Thyroid gland (tissue), 4 donors: Measurements from ENCODE around the gene CCDC107. TPM values are rescaled to one million over a fixed set of nuclear protein-coding genes. Genes with fewer than 3 reads are reported as not detected.
A peak's percentile ranks its signal among the peaks of the same experiment; 100 is the strongest.

ENCODE experiments used
- DNase-seq, 2 donors: peaks; one replicate each; pipeline ENCODE4 v3.0.0-alpha.2; 2019
- H3K27ac ChIP-seq, 3 donors: fragments of 200-600 bp; sonication (generic); 1 replicate in 2 of 3; 2 replicates in 1 of 3; pipeline ENCODE4 v1.5.1; 2016 to 2019; ENCODE audit warnings: mild to moderate bottlenecking in 1 of 3, moderate library complexity in 1 of 3
- H3K27me3 ChIP-seq: fragments of 200-600 bp; sonication (generic); one replicate; pipeline ENCODE4 v1.5.1; 2019
- H3K36me3 ChIP-seq, 2 donors: fragments of 200-600 bp; sonication (generic); one replicate each; pipeline ENCODE4 v1.5.1; 2016 to 2019
- H3K4me1 ChIP-seq, 2 donors: fragments of 200-600 bp; sonication (generic); one replicate each; pipeline ENCODE4 v1.5.1; 2017 to 2019
- H3K4me3 ChIP-seq, 3 donors: fragments of 200-600 bp; sonication (generic); replicated peaks in 1 of 3; 1 replicate in 2 of 3; 2 replicates in 1 of 3; pipeline ENCODE4 v1.5.1; 2016; ENCODE audit warnings: mild to moderate bottlenecking in 1 of 3
- H3K9me3 ChIP-seq: fragments of 200-600 bp; sonication (generic); one replicate; pipeline ENCODE4 v1.5.1; 2017
- POLR2A ChIP-seq, 2 donors: fragments of 450-650 bp; IDR thresholded peaks; one replicate each; pipeline ENCODE4 v1.6.1; 2017; ENCODE audit warnings: antibody characterized with exemption in 2 of 2, mild to moderate bottlenecking in 2 of 2, moderate library complexity in 1 of 2
- WGBS, 2 donors: methylation state at CpG; one replicate each; pipeline ENCODE4 v1.1.5; 2017; 5-methylcytosine and 5-hydroxymethylcytosine counted together
- intact Hi-C: fragments of 100-400 bp; cut with DNase I; formaldehyde crosslinking; loops from one replicate; pipeline ENCODE4 v1.15.1; 2023
- total RNA-seq, 4 donors: library from RNA; depleted of rRNA; stranded (reverse); fragments of >200 nt; gene quantifications; one replicate each; pipeline ENCODE4 v1.2.3, GENCODE V29; 2016
- TF ChIP-seq, protein P1 (sequence below), 6 experiments: fragments of 200-600 bp in 3 of 6; fragments of 450-650 bp in 3 of 6; sonication (generic) in 3 of 6; IDR thresholded peaks; one replicate each; pipeline ENCODE4 v1.5.1; 2016 to 2019; ENCODE audit warnings: antibody characterized with exemption in 6 of 6, mild to moderate bottlenecking in 2 of 6, inconsistent platforms in 1 of 6, moderate library complexity in 1 of 6

Gene CCDC107
- total RNA-seq, 4 donors from 2014 or later = 21.0 to 40.9 (median 27.9) TPM

DNA sequence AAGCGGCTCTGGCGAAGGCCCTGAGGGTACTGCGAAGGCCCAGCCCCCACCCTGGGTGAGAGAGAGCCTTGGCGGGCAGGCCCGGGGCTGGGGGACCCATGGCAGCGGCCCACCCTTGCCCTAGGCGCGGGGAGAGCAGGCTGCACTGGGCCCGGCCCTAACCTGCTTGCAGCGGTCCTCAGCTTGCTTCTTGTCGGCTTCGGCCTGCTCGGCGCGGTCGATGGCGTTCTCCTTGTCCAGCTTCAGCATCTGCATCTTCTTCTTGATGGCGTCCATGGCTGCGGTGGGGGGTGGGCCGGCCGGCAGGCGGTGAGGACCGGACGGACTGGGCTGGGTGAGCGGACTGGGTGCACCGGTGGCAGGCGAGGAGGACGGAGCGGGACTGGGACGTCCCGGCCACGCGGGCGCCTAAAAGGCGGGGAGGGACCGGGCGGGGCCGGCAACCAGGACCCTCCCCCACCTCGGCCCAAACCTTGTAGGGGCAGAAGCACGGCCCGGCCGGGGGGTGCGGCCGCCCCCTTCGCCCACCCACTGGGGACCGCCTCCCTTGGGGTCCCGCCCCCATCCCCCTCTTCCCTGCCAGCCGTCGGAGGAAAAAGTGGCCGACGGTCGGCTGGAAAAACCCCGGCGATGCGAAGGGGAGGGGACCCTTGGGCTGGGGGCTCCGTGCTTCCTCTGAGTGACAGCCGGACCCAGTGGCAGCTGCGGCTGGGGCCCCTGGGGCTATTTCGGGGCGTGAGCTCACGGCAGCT, 31.6 kb downstream of the CCDC107 start, which contains the start of gene TPM2:
TPM2 (minus strand) TSS at position 384 of the 752 bp plus-strand sequence; CDS start at position 276, 108 bp downstream.
- WGBS, 2 donors = 39 to 42% methylated on average over 19 to 41 of the region's 61 CpGs

DNA sequence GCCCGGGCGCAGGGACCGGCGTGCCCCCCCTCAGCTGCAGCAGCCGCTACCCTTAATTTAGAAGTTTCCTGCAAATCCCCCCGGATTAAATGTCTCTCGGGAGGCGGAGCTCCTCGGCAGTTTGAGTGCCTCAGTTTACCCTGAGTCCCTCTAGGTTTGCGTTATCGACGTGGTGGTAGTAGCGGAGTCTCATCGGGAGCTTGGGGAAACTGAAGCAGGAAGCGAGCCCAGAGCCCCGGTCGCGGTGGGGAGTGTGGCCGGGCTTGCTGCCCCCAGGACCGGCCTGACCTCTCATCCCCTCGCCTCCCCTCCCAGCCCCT, 32.2 kb downstream of the CCDC107 start:
- H3K4me1 ChIP-seq = peaks cover 5 to 6% of the 10 kb centered on the region in 2 donors

More for the DNA sequence above, 31.6 kb downstream of the CCDC107 start, which contains the start of gene TPM2:
- peak within 1 kb of the TSS; percentile 85 to 94 (median 87) for H3K27ac ChIP-seq
- DNase-seq = peak; percentile 28
- TF ChIP-seq, protein P1, sequence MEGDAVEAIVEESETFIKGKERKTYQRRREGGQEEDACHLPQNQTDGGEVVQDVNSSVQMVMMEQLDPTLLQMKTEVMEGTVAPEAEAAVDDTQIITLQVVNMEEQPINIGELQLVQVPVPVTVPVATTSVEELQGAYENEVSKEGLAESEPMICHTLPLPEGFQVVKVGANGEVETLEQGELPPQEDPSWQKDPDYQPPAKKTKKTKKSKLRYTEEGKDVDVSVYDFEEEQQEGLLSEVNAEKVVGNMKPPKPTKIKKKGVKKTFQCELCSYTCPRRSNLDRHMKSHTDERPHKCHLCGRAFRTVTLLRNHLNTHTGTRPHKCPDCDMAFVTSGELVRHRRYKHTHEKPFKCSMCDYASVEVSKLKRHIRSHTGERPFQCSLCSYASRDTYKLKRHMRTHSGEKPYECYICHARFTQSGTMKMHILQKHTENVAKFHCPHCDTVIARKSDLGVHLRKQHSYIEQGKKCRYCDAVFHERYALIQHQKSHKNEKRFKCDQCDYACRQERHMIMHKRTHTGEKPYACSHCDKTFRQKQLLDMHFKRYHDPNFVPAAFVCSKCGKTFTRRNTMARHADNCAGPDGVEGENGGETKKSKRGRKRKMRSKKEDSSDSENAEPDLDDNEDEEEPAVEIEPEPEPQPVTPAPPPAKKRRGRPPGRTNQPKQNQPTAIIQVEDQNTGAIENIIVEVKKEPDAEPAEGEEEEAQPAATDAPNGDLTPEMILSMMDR (IDR thresholded peaks at IDR 0.05) = no peak
- no peak for TF ChIP-seq POLR2A (IDR thresholded peaks at IDR 0.05)
- intact Hi-C loops = no loop called here
- H3K27me3 ChIP-seq = no peaks in the 10 kb centered on the region
- H3K4me1 ChIP-seq = peaks cover 5 to 6% of the 10 kb centered on the region in 2 donors
- H3K36me3 ChIP-seq = peaks cover 0 to 5% of the 10 kb centered on the region in 2 donors
- H3K9me3 ChIP-seq = no peaks in the 10 kb centered on the region
- H3K4me3 ChIP-seq = peak within 1 kb of the TSS in 2 of 3 donors; percentile 78 to 92

DNA sequence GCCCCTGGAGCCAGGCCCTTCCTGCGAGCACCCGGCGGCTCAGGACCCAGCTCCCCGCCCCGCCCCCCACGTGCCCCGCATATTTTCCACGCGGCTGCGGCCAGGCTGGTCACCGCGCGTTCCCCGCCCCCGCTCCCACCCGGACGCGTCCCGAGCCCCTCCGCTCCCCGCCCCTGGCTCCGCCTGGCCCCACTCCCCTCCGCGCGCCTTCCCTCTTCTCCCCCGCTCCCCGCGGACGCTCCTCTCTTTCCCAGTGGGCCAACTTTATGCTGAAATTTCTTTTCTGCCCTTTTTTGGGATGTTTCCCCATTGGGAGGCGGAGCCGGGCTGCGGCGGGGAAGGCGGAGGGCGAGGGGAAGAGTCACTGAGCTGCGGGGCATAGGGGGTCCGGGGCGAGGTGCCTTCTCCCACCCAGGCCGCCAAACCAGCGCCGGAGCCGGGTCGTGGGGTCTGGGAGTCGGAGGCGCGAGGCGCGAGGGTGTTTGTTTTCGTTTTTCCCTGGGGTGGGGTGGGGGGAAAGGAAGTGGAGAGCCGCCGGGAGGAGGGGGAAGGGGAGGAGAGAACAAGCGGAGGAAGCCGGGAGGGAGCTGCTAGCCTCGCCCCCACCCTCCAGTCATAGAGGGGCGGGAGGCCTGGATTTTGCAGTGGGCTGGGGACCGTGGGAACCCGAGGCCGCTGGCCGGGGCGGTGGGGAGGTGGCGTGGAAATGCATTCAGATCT, 32.7 kb downstream of the CCDC107 start:
- Histone ChIP-seq H3K9me3 (no peaks in the 10 kb centered on the region), H3K27me3 (no peaks in the 10 kb centered on the region), H3K36me3 (no peaks in the 10 kb centered on the region), H3K4me3 (peak overlapping the region in 2 of 3 donors; percentile 78 to 92), H3K27ac (peak overlapping the region; percentile 85 to 94 (median 87)), H3K4me1 (peaks cover 5 to 7% of the 10 kb centered on the region in 2 donors)
- DNase-seq = peak; percentile 64 to 75
- intact Hi-C loops = no loop called here
- peak in 1 of 2 donors; percentile 44 for TF ChIP-seq POLR2A (IDR thresholded peaks at IDR 0.05)
- TF ChIP-seq, protein P1 (IDR thresholded peaks at IDR 0.05) = no peak
- WGBS, 2 donors = 0 to 1% methylated on average over 25 to 37 of the region's 61 CpGs

More for the DNA sequence above, 32.2 kb downstream of the CCDC107 start:
- TF ChIP-seq, protein P1 (IDR thresholded peaks at IDR 0.05) = no peak
- TF ChIP-seq POLR2A (IDR thresholded peaks at IDR 0.05) = no peak
- Histone ChIP-seq H3K36me3 (no peaks in the 10 kb centered on the region), H3K27ac (peak overlapping the region; percentile 85 to 94 (median 87)), H3K27me3 (no peaks in the 10 kb centered on the region), H3K9me3 (no peaks in the 10 kb centered on the region), H3K4me3 (peak overlapping the region in 2 of 3 donors; percentile 55 to 78)
- intact Hi-C loops = no loop called here
- 0% methylated on average over 3 to 10 of the region's 21 CpGs for WGBS, 2 donors
- DNase-seq = no peak

DNA sequence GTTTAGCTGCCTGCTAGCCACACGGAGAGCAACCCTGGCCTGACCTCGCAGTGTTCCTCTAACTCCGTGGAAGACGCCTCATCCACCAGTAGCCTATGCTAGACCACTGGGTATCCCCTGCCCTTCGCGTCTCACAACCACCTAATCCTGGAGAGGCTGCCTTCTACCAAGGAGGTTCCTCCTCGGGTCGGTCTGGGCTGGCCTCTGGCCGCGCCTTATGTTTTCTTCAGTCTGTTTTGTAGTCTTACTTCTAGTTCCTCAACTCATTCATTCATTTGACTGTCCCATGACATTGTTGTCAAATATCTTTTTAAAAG, 33.2 kb downstream of the CCDC107 start:
- peak overlapping the region; percentile 85 to 94 (median 87) for H3K27ac ChIP-seq
- H3K9me3 ChIP-seq = no peaks in the 10 kb centered on the region
- peaks cover 9 to 12% of the 10 kb centered on the region in 2 donors for H3K4me1 ChIP-seq
- WGBS, 2 donors = 32 to 39% methylated on average over 10 of the region's 10 CpGs
- H3K4me3 ChIP-seq = peak overlapping the region in 2 of 3 donors; percentile 78 to 92
- TF ChIP-seq, protein P1 (IDR thresholded peaks at IDR 0.05) = no peak
- intact Hi-C loops = no loop called here
- no peaks in the 10 kb centered on the region for H3K27me3 ChIP-seq
- H3K36me3 ChIP-seq = no peaks in the 10 kb centered on the region
- no peak for DNase-seq
